WTC11 (cell line): ENCODE results near the gene HPN. TPM values are rescaled to one million over a fixed set of nuclear protein-coding genes. Genes with fewer than 3 reads are reported as not detected.

ENCODE experiments used
- ATAC-seq: fragments of 200-7000 bp; cut with Tn5 transposase; 2 replicates; pipeline ENCODE4 v1.10.0; 2021; ENCODE audit warnings: mild to moderate bottlenecking, moderate library complexity
- CTCF ChIA-PET: fragments of 300-600 bp; sonication (Branson Sonifier 250); formaldehyde crosslinking; loops from one replicate; lab custom pipeline; 2021; ENCODE audit warnings: antibody characterized with exemption; lab: Charles Lee
- POLR2A ChIA-PET: fragments of 350-600 bp; sonication (Branson Sonifier 250); formaldehyde crosslinking; loops from one replicate; lab custom pipeline; 2021; ENCODE audit warnings: antibody characterized with exemption; lab: Charles Lee
- DNase-seq: peaks from one replicate; pipeline ENCODE4 v3.0.0; 2021; ENCODE audit warnings: low spot score
- H3K27ac Mint-ChIP-seq: 2 replicates; pipeline ENCODE4 v1.8.0; 2021; ENCODE audit warnings: mixed read lengths
- H3K27me3 Mint-ChIP-seq: 2 replicates; pipeline ENCODE4 v1.8.0; 2021; ENCODE audit warnings: low read depth, mild to moderate bottlenecking, moderate library complexity, mixed read lengths
- H3K36me3 Mint-ChIP-seq: 2 replicates; pipeline ENCODE4 v1.8.0; 2021; ENCODE audit warnings: mixed read lengths
- H3K4me1 Mint-ChIP-seq: 2 replicates; pipeline ENCODE4 v1.8.0; 2022; ENCODE audit warnings: mixed read lengths
- H3K4me3 Mint-ChIP-seq: 2 replicates; pipeline ENCODE4 v1.8.0; 2021; ENCODE audit warnings: mild to moderate bottlenecking, moderate library complexity, mixed read lengths
- H3K9me3 Mint-ChIP-seq: 2 replicates; pipeline ENCODE4 v1.8.0; 2021; ENCODE audit warnings: mixed read lengths
- ATF1 ChIP-seq: sonication (generic); formaldehyde crosslinking; IDR thresholded peaks from 2 replicates; pipeline ENCODE4 v1.8.1; 2023; ENCODE audit warnings: mild to moderate bottlenecking, moderate library complexity, missing genetic modification reagents
- CREM ChIP-seq: sonication (generic); formaldehyde crosslinking; IDR thresholded peaks from 2 replicates; pipeline ENCODE4 v1.8.1; 2022; ENCODE audit warnings: mild to moderate bottlenecking, missing genetic modification reagents, moderate library complexity
- ELF4 ChIP-seq: sonication (generic); formaldehyde crosslinking; IDR thresholded peaks from 2 replicates; pipeline ENCODE4 v1.8.1; 2022; ENCODE audit warnings: low read depth, mild to moderate bottlenecking, moderate library complexity, missing genetic modification reagents
- EMX1 ChIP-seq: fragments of 250-450 bp; sonication (Bioruptor Pico); IDR thresholded peaks from 2 replicates; pipeline ENCODE4 v1.8.0; 2021; ENCODE audit warnings: mild to moderate bottlenecking
- ESRRA ChIP-seq: sonication (generic); formaldehyde crosslinking; IDR thresholded peaks from 2 replicates; pipeline ENCODE4 v1.8.1; 2022; ENCODE audit warnings: mild to moderate bottlenecking, missing genetic modification reagents, borderline replicate concordance
- FOXJ3 ChIP-seq: sonication (generic); formaldehyde crosslinking; IDR thresholded peaks from 2 replicates; pipeline ENCODE4 v1.9.0; 2021; ENCODE audit warnings: missing genetic modification reagents, mild to moderate bottlenecking, borderline replicate concordance
- FOXP1 ChIP-seq: sonication (generic); formaldehyde crosslinking; IDR thresholded peaks from 2 replicates; pipeline ENCODE4 v1.8.0; 2022; ENCODE audit warnings: missing genetic modification reagents, mild to moderate bottlenecking, moderate library complexity, borderline replicate concordance
- GABPB1 ChIP-seq: sonication (generic); formaldehyde crosslinking; IDR thresholded peaks from 2 replicates; pipeline ENCODE4 v1.8.1; 2023; ENCODE audit warnings: mild to moderate bottlenecking, missing genetic modification reagents
- GRHL2 ChIP-seq: fragments of 250-450 bp; sonication (Bioruptor Pico); IDR thresholded peaks from 2 replicates; pipeline ENCODE4 v1.8.0; 2022; ENCODE audit warnings: mild to moderate bottlenecking, moderate library complexity; ENCODE audit not compliant: insufficient replicate concordance, severe bottlenecking
- HMGA2 ChIP-seq: fragments of 250-450 bp; sonication (Bioruptor Pico); IDR thresholded peaks from 2 replicates; pipeline ENCODE4 v1.4.0; 2021; ENCODE audit warnings: mild to moderate bottlenecking, moderate library complexity
- NFATC4 ChIP-seq: fragments of 250-450 bp; sonication (Bioruptor Pico); IDR thresholded peaks from 2 replicates; pipeline ENCODE4 v1.9.0; 2021; ENCODE audit warnings: mild to moderate bottlenecking
- NR1H2 ChIP-seq: sonication (generic); formaldehyde crosslinking; IDR thresholded peaks from 2 replicates; pipeline ENCODE4 v1.9.0; 2021; ENCODE audit warnings: mild to moderate bottlenecking, moderate library complexity, missing genetic modification reagents
- NR2C2 ChIP-seq: sonication (generic); formaldehyde crosslinking; IDR thresholded peaks from 2 replicates; pipeline ENCODE4 v1.8.0; 2022; ENCODE audit warnings: mild to moderate bottlenecking, missing genetic modification reagents
- OVOL2 ChIP-seq: fragments of 250-450 bp; sonication (Bioruptor Pico); IDR thresholded peaks from 2 replicates; pipeline ENCODE4 v1.9.0; 2021; ENCODE audit warnings: mild to moderate bottlenecking, borderline replicate concordance
- RELA ChIP-seq: sonication (generic); formaldehyde crosslinking; IDR thresholded peaks from 2 replicates; pipeline ENCODE4 v1.8.1; 2022; ENCODE audit warnings: missing genetic modification reagents, mild to moderate bottlenecking, borderline replicate concordance
- SMAD4 ChIP-seq: sonication (generic); formaldehyde crosslinking; IDR thresholded peaks from 2 replicates; pipeline ENCODE4 v1.8.0; 2022; ENCODE audit warnings: mild to moderate bottlenecking, missing genetic modification reagents
- ZBTB21 ChIP-seq: sonication (generic); formaldehyde crosslinking; IDR thresholded peaks from 2 replicates; pipeline ENCODE4 v1.8.1; 2023; ENCODE audit warnings: mild to moderate bottlenecking, missing genetic modification reagents, borderline replicate concordance
- ZNF121 ChIP-seq: sonication (generic); formaldehyde crosslinking; IDR thresholded peaks from 2 replicates; pipeline ENCODE4 v1.8.0; 2023; ENCODE audit warnings: missing genetic modification reagents
- ZNF263 ChIP-seq: sonication (generic); formaldehyde crosslinking; IDR thresholded peaks from 2 replicates; pipeline ENCODE4 v1.8.1; 2022; ENCODE audit warnings: low read depth, mild to moderate bottlenecking, moderate library complexity, missing genetic modification reagents
- ZNF396 ChIP-seq: fragments of 250-450 bp; sonication (Bioruptor Pico); IDR thresholded peaks from 2 replicates; pipeline ENCODE4 v1.8.0; 2021; ENCODE audit warnings: mild to moderate bottlenecking, moderate library complexity, borderline replicate concordance
- total RNA-seq: library from RNA; stranded (reverse); gene quantifications from 3 replicates; pipeline ENCODE4 v1.2.3, GENCODE V29; 2021
- TF ChIP-seq, protein P1 (sequence below): fragments of 250-450 bp; sonication (Bioruptor Pico); IDR thresholded peaks from 2 replicates; pipeline ENCODE4 v1.9.0; 2021; ENCODE audit warnings: mild to moderate bottlenecking
- TF ChIP-seq, protein P2 (sequence below): fragments of 250-450 bp; sonication (Bioruptor Pico); IDR thresholded peaks from 2 replicates; pipeline ENCODE4 v1.9.0; 2021; ENCODE audit warnings: mild to moderate bottlenecking, borderline replicate concordance
- TF ChIP-seq, protein P3 (sequence below): sonication (generic); formaldehyde crosslinking; IDR thresholded peaks from 2 replicates; pipeline ENCODE4 v1.8.1; 2023; ENCODE audit warnings: mild to moderate bottlenecking, missing genetic modification reagents
- TF ChIP-seq, protein P4 (sequence below): sonication (generic); formaldehyde crosslinking; IDR thresholded peaks from 2 replicates; pipeline ENCODE4 v1.8.1; 2022; ENCODE audit warnings: mild to moderate bottlenecking, missing genetic modification reagents, moderate library complexity, borderline replicate concordance
- TF ChIP-seq, protein P5 (sequence below): sonication (generic); formaldehyde crosslinking; IDR thresholded peaks from 2 replicates; pipeline ENCODE4 v1.8.0; 2023; ENCODE audit warnings: missing genetic modification reagents
- TF ChIP-seq, protein P6 (sequence below): sonication (generic); formaldehyde crosslinking; IDR thresholded peaks from 2 replicates; pipeline ENCODE4 v1.8.0; 2022; ENCODE audit warnings: mild to moderate bottlenecking, missing genetic modification reagents

Gene HPN
- total RNA-seq, 1 experiment from 2014 or later, result 20.8 TPM

DNA sequence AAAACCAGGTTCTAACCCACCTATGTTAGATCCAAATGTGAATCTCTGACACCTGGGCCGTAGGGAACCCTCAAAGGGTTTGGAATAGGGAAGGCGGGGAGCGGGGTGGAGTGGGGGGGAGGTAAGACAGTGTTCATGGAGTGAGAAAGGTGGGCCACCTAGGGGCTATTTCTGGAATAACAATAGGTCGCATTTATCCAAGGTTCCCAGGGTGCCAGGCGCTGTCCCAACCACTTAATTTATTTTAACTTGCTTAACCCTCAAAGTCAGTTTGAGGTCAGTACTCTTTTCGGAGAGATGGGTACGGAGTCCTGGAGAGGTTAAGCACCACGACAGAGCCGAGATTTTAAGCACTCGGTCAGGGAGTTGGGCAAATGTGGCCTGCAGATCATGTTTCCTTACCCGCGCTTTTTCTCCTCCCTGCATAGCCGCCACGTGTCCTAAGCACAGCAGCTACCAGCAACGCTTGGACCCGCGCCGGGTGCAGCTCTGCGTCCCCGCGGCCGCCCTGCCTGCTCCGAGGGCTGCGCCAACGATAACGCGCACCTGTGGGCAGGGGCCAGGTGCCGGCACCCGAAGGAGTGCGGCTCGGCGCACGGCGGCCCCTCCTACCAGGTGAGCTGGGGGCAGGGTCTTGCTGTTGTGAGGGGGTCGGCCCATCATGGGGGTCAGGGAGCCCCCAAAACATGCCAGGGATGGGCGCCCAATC is 49.1 kb downstream of the HPN start (continued):
- TF ChIP-seq ESRRA (CRISPR knock-in tag) (no peak), NFATC4 (no peak), ZNF396 (CRISPR knock-in tag) (no peak), ZNF263 (no peak), ZNF121 (CRISPR knock-in tag) (no peak), HMGA2 (CRISPR knock-in tag) (no peak), ELF4 (CRISPR knock-in tag) (no peak), CREM (no peak; the same call in 1 of the 2 replicates), GRHL2 (CRISPR knock-in tag) (no peak), SMAD4 (CRISPR knock-in tag) (no peak), NR1H2 (no peak; the same call in 1 of the 2 replicates), NR2C2 (CRISPR knock-in tag) (no peak), FOXP1 (CRISPR knock-in tag) (peak; percentile 54; the same call in 1 of the 2 replicates), RELA (CRISPR knock-in tag) (no peak), OVOL2 (CRISPR knock-in tag) (no peak)
- TF ChIP-seq, protein P1, sequence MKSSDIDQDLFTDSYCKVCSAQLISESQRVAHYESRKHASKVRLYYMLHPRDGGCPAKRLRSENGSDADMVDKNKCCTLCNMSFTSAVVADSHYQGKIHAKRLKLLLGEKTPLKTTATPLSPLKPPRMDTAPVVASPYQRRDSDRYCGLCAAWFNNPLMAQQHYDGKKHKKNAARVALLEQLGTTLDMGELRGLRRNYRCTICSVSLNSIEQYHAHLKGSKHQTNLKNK, result no peak
- TF ChIP-seq, protein P2, sequence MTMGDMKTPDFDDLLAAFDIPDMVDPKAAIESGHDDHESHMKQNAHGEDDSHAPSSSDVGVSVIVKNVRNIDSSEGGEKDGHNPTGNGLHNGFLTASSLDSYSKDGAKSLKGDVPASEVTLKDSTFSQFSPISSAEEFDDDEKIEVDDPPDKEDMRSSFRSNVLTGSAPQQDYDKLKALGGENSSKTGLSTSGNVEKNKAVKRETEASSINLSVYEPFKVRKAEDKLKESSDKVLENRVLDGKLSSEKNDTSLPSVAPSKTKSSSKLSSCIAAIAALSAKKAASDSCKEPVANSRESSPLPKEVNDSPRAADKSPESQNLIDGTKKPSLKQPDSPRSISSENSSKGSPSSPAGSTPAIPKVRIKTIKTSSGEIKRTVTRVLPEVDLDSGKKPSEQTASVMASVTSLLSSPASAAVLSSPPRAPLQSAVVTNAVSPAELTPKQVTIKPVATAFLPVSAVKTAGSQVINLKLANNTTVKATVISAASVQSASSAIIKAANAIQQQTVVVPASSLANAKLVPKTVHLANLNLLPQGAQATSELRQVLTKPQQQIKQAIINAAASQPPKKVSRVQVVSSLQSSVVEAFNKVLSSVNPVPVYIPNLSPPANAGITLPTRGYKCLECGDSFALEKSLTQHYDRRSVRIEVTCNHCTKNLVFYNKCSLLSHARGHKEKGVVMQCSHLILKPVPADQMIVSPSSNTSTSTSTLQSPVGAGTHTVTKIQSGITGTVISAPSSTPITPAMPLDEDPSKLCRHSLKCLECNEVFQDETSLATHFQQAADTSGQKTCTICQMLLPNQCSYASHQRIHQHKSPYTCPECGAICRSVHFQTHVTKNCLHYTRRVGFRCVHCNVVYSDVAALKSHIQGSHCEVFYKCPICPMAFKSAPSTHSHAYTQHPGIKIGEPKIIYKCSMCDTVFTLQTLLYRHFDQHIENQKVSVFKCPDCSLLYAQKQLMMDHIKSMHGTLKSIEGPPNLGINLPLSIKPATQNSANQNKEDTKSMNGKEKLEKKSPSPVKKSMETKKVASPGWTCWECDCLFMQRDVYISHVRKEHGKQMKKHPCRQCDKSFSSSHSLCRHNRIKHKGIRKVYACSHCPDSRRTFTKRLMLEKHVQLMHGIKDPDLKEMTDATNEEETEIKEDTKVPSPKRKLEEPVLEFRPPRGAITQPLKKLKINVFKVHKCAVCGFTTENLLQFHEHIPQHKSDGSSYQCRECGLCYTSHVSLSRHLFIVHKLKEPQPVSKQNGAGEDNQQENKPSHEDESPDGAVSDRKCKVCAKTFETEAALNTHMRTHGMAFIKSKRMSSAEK (CRISPR knock-in tag), result no peak
- TF ChIP-seq, protein P3, sequence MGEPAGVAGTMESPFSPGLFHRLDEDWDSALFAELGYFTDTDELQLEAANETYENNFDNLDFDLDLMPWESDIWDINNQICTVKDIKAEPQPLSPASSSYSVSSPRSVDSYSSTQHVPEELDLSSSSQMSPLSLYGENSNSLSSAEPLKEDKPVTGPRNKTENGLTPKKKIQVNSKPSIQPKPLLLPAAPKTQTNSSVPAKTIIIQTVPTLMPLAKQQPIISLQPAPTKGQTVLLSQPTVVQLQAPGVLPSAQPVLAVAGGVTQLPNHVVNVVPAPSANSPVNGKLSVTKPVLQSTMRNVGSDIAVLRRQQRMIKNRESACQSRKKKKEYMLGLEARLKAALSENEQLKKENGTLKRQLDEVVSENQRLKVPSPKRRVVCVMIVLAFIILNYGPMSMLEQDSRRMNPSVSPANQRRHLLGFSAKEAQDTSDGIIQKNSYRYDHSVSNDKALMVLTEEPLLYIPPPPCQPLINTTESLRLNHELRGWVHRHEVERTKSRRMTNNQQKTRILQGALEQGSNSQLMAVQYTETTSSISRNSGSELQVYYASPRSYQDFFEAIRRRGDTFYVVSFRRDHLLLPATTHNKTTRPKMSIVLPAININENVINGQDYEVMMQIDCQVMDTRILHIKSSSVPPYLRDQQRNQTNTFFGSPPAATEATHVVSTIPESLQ (CRISPR knock-in tag), result no peak

DNA sequence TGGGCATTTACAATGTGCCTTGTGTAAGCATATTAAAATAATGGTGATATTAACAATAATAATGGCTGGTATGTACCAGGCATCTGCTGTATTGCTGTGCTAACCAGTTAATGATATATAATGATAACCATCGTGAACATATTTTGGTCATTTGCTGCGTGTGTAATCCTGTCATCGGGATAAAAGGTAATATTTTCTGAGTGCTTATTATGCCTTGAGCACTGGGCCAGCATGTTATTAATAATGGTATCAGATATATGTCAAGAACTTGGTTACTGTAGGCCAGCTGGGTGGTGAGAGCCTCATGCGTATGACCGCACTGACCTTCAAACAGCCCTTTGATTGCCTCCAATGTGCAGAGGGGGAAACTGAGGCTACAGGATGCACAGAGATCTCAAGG is 51.9 kb downstream of the HPN start:
- no peak for ATAC-seq
- CTCF ChIA-PET, result interaction anchor here (0.6 to 3.0 kb wide), 3 partner anchors 38 to 47 kb away, joined by 3 to 23 read pairs (median 6); partner anchors contain the start of gene LGI4
- DNase-seq, result no peak
- Mint-ChIP-seq H3K27me3 (no peaks in the 10 kb centered on the region), H3K4me1 (peaks cover 21% of the 10 kb centered on the region), H3K36me3 (no peaks in the 10 kb centered on the region), H3K4me3 (no peak overlapping the region), H3K9me3 (no peaks in the 10 kb centered on the region), H3K27ac (no peak overlapping the region)
- POLR2A ChIA-PET, result no interaction called here
- no peak for TF ChIP-seq FOXJ3 (CRISPR knock-in tag)
- TF ChIP-seq, protein P4, sequence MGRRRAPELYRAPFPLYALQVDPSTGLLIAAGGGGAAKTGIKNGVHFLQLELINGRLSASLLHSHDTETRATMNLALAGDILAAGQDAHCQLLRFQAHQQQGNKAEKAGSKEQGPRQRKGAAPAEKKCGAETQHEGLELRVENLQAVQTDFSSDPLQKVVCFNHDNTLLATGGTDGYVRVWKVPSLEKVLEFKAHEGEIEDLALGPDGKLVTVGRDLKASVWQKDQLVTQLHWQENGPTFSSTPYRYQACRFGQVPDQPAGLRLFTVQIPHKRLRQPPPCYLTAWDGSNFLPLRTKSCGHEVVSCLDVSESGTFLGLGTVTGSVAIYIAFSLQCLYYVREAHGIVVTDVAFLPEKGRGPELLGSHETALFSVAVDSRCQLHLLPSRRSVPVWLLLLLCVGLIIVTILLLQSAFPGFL (CRISPR knock-in tag), result no peak
- no peak for TF ChIP-seq EMX1
- no peak for TF ChIP-seq ZBTB21 (CRISPR knock-in tag)
- TF ChIP-seq, protein P5, sequence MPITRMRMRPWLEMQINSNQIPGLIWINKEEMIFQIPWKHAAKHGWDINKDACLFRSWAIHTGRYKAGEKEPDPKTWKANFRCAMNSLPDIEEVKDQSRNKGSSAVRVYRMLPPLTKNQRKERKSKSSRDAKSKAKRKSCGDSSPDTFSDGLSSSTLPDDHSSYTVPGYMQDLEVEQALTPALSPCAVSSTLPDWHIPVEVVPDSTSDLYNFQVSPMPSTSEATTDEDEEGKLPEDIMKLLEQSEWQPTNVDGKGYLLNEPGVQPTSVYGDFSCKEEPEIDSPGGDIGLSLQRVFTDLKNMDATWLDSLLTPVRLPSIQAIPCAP (CRISPR knock-in tag), result no peak
- no peak for TF ChIP-seq NFATC4
- TF ChIP-seq, protein P6, sequence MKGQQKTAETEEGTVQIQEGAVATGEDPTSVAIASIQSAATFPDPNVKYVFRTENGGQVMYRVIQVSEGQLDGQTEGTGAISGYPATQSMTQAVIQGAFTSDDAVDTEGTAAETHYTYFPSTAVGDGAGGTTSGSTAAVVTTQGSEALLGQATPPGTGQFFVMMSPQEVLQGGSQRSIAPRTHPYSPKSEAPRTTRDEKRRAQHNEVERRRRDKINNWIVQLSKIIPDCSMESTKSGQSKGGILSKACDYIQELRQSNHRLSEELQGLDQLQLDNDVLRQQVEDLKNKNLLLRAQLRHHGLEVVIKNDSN, result no peak
- TF ChIP-seq GABPB1, result no peak
- no peak for TF ChIP-seq ZNF396 (CRISPR knock-in tag)
- TF ChIP-seq ATF1 (CRISPR knock-in tag), result no peak
